ENCODE results near the gene TP53I11.

- TF ChIP-seq POLR2A (IDR thresholded peaks at IDR 0.05; ENCODE audit: low read length) (no peak), GATA1 (IDR thresholded peaks at IDR 0.05; ENCODE audit: low read depth, low read length) (no peak)
These were observed 38.4 kb upstream of the TP53I11 start for GRCh38 chr11:44988981-44989635.
